GM23338 (cell line): ENCODE measurements around the gene FAM229B. TPM values are rescaled to one million over a fixed set of nuclear protein-coding genes. Genes with fewer than 3 reads are reported as not detected.

Source experiments
- ATAC-seq: fragments of 200-7000 bp; cut with Tn5 transposase; 3 replicates; pipeline ENCODE4 v1.9.1; 2020
- DNase-seq: peaks from one replicate; pipeline ENCODE4 v3.0.0-alpha.2; 2015; ENCODE audit warnings: low spot score
- H2AFZ ChIP-seq: fragments of 200-600 bp; sonication (generic); 2 replicates; pipeline ENCODE4 v1.8.0; 2016; ENCODE audit warnings: antibody characterized with exemption, mild to moderate bottlenecking, moderate library complexity
- H3F3A ChIP-seq: fragments of 200-600 bp; sonication (generic); replicated peaks from 2 replicates; pipeline ENCODE4 v1.8.0; 2017; ENCODE audit warnings: antibody characterized with exemption, mixed run types, low read depth
- H3K27ac ChIP-seq: fragments of 200-600 bp; sonication (generic); 2 replicates; pipeline ENCODE4 v1.6.1; 2016; ENCODE audit warnings: low read depth
- H3K27me3 ChIP-seq: fragments of 200-600 bp; sonication (generic); 2 replicates; pipeline ENCODE4 v1.8.0; 2016; ENCODE audit warnings: mild to moderate bottlenecking, mixed run types, moderate library complexity; ENCODE audit not compliant: insufficient read depth
- H3K36me3 ChIP-seq: fragments of 200-600 bp; sonication (generic); 2 replicates; pipeline ENCODE4 v1.8.0; 2016; ENCODE audit warnings: mild to moderate bottlenecking; ENCODE audit not compliant: insufficient read depth
- H3K4me1 ChIP-seq: fragments of 200-600 bp; sonication (generic); 2 replicates; pipeline ENCODE4 v1.8.0; 2016; ENCODE audit warnings: mild to moderate bottlenecking, moderate library complexity; ENCODE audit not compliant: insufficient read depth
- H3K4me2 ChIP-seq: fragments of 200-600 bp; sonication (generic); 2 replicates; pipeline ENCODE4 v1.7.1; 2017; ENCODE audit warnings: mixed run types
- H3K4me3 ChIP-seq: fragments of 200-600 bp; sonication (generic); 2 replicates; pipeline ENCODE4 v1.6.1; 2016; ENCODE audit warnings: mixed run types
- H3K79me2 ChIP-seq: fragments of 200-600 bp; sonication (generic); replicated peaks from 2 replicates; pipeline ENCODE4 v1.8.0; 2017; ENCODE audit warnings: mild to moderate bottlenecking; ENCODE audit not compliant: insufficient read depth
- H3K9me2 ChIP-seq: fragments of 200-600 bp; sonication (generic); 2 replicates; pipeline ENCODE4 v1.8.0; 2017; ENCODE audit not compliant: insufficient read depth
- H4K20me1 ChIP-seq: fragments of 200-600 bp; sonication (generic); replicated peaks from 2 replicates; pipeline ENCODE4 v1.8.0; 2017; ENCODE audit warnings: mild to moderate bottlenecking; ENCODE audit not compliant: insufficient read depth
- H3K27ac Mint-ChIP-seq: 2 replicates; pipeline ENCODE4 v1.8.0; 2020; ENCODE audit warnings: inconsistent platforms, mild to moderate bottlenecking, moderate library complexity, mixed read lengths
- H3K27me3 Mint-ChIP-seq: 3 replicates; pipeline ENCODE4 v1.8.0; 2022; ENCODE audit warnings: low read depth, mild to moderate bottlenecking, moderate library complexity, mixed read lengths, inconsistent platforms; ENCODE audit not compliant: insufficient read depth, poor library complexity
- H3K36me3 Mint-ChIP-seq: 3 replicates; pipeline ENCODE4 v1.8.0; 2021; ENCODE audit warnings: low read depth, mild to moderate bottlenecking, inconsistent platforms, moderate library complexity, mixed read lengths
- H3K4me1 Mint-ChIP-seq: 3 replicates; pipeline ENCODE4 v1.8.0; 2020; ENCODE audit warnings: mild to moderate bottlenecking, inconsistent platforms, mixed read lengths
- H3K4me3 Mint-ChIP-seq: 3 replicates; pipeline ENCODE4 v1.8.0; 2021; ENCODE audit warnings: moderate library complexity, mild to moderate bottlenecking, inconsistent platforms, mixed read lengths
- H3K9me3 Mint-ChIP-seq: 3 replicates; pipeline ENCODE4 v1.8.0; 2020; ENCODE audit warnings: moderate library complexity, mild to moderate bottlenecking, inconsistent platforms, mixed read lengths
- CREB1 ChIP-seq: fragments of 250-450 bp; sonication (Bioruptor Pico); IDR thresholded peaks from 2 replicates; pipeline ENCODE4 v1.5.0; 2020; ENCODE audit warnings: low read depth, mild to moderate bottlenecking, moderate library complexity
- CTCF ChIP-seq, 2 experiments: fragments of 200-600 bp in 1 of 2; sonication (generic) in 1 of 2; conservative IDR thresholded peaks; 2 replicates each; pipeline versions ENCODE4 v1.5.1 to v1.6.1; 2016 to 2017; ENCODE audit warnings: antibody characterized with exemption in 2 of 2, low read depth in 2 of 2, mild to moderate bottlenecking in 2 of 2, moderate library complexity in 1 of 2
- EZH2 ChIP-seq: fragments of 200-600 bp; sonication (generic); IDR thresholded peaks from one replicate; pipeline ENCODE4 v1.8.0; 2017; ENCODE audit warnings: antibody characterized with exemption, mild to moderate bottlenecking, low read depth; ENCODE audit not compliant: unreplicated experiment
- EZH2phosphoT487 ChIP-seq: fragments of 200-600 bp; sonication (generic); IDR thresholded peaks from one replicate; pipeline ENCODE4 v1.8.1; 2018; ENCODE audit warnings: antibody characterized with exemption; ENCODE audit not compliant: unreplicated experiment
- NANOG ChIP-seq: IDR thresholded peaks from 2 replicates; pipeline ENCODE4 v1.6.1; 2016; ENCODE audit warnings: antibody characterized with exemption, borderline replicate concordance
- POLR2AphosphoS5 ChIP-seq: IDR thresholded peaks from 2 replicates; pipeline ENCODE4 v1.6.1; 2016; ENCODE audit warnings: antibody characterized with exemption, low read depth
- REST ChIP-seq: IDR thresholded peaks from one replicate; pipeline ENCODE4 v1.6.1; 2018; ENCODE audit warnings: antibody characterized with exemption; ENCODE audit not compliant: unreplicated experiment
- STAT1 ChIP-seq: IDR thresholded peaks from one replicate; pipeline ENCODE4 v1.6.1; 2016; ENCODE audit warnings: antibody characterized with exemption; ENCODE audit not compliant: unreplicated experiment
- ZNF114 ChIP-seq: fragments of 250-450 bp; sonication (Bioruptor Pico); IDR thresholded peaks from 2 replicates; pipeline ENCODE4 v1.5.0; 2020; ENCODE audit warnings: mild to moderate bottlenecking, moderate library complexity
- ZNF331 ChIP-seq: fragments of 250-450 bp; sonication (Bioruptor Pico); IDR thresholded peaks from 2 replicates; pipeline ENCODE4 v1.5.0; 2020; ENCODE audit warnings: low read depth, mild to moderate bottlenecking, moderate library complexity
- ZNF462 ChIP-seq: fragments of 250-450 bp; sonication (Bioruptor Pico); IDR thresholded peaks from 2 replicates; pipeline ENCODE4 v1.5.0; 2020; ENCODE audit warnings: mild to moderate bottlenecking, moderate library complexity
- polyA plus RNA-seq: library from polyadenylated mRNA; unstranded; fragments of >200 nt; fragmentation: Nextera tagmentation; extraction: Ambion mirVana; gene quantifications from 2 replicates; pipeline ENCODE4 v1.2.1, GENCODE V29; 2016
- total RNA-seq: library from RNA; depleted of rRNA; stranded (reverse); fragments of >200 nt; shearing (Covaris generic); gene quantifications from 2 replicates; pipeline ENCODE4 v1.2.3, GENCODE V29; 2014
- TF ChIP-seq, protein P1 (sequence below): IDR thresholded peaks from 2 replicates; pipeline ENCODE4 v1.6.1; 2016; ENCODE audit warnings: antibody characterized with exemption

Gene FAM229B
- total and polyA plus RNA-seq, 2 experiments from 2014 or later: 4.4 to 32.9 TPM

- TF ChIP-seq REST: no peak
- TF ChIP-seq EZH2phosphoT487: no peak
- TF ChIP-seq POLR2AphosphoS5: no peak
- TF ChIP-seq, protein P1, sequence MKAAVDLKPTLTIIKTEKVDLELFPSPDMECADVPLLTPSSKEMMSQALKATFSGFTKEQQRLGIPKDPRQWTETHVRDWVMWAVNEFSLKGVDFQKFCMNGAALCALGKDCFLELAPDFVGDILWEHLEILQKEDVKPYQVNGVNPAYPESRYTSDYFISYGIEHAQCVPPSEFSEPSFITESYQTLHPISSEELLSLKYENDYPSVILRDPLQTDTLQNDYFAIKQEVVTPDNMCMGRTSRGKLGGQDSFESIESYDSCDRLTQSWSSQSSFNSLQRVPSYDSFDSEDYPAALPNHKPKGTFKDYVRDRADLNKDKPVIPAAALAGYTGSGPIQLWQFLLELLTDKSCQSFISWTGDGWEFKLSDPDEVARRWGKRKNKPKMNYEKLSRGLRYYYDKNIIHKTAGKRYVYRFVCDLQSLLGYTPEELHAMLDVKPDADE: no peak
- TF ChIP-seq STAT1: no peak
- no peak for TF ChIP-seq ZNF114 (CRISPR knock-in tag)
- TF ChIP-seq NANOG: no peak
- TF ChIP-seq CREB1 (CRISPR knock-in tag): no peak
Measured at GRCh38 chr6:112109262-112109661, 21.9 kb downstream of the FAM229B start (continued).

GRCh38 chr6:112113431-112113830 lies 26.0 kb downstream of the FAM229B start:
- H4K20me1 ChIP-seq: no peaks in the 10 kb centered on the region
- no peak overlapping the region for H3K4me3 ChIP-seq
- no peak overlapping the region for H3K4me2 ChIP-seq
- Mint-ChIP-seq H3K9me3 (no peaks in the 10 kb centered on the region), H3K4me3 (no peak overlapping the region), H3K36me3 (no peaks in the 10 kb centered on the region), H3K4me1 (no peaks in the 10 kb centered on the region), H3K27me3 (no peaks in the 10 kb centered on the region), H3K27ac (no peak overlapping the region)
- no peak for ATAC-seq
- DNase-seq: no peak
- H3K4me1 ChIP-seq: no peaks in the 10 kb centered on the region
- no peak overlapping the region for H3K27ac ChIP-seq
- no peaks in the 10 kb centered on the region for H3F3A ChIP-seq
- no peaks in the 10 kb centered on the region for H3K36me3 ChIP-seq
- H2AFZ ChIP-seq: no peak overlapping the region
- no peaks in the 10 kb centered on the region for H3K9me2 ChIP-seq
- H3K79me2 ChIP-seq: no peaks in the 10 kb centered on the region
- no peaks in the 10 kb centered on the region for H3K27me3 ChIP-seq
- no peak for TF ChIP-seq CTCF (conservative IDR thresholded peaks at IDR 0.05; ENCODE audit: low read depth in 2 of 2)
- TF ChIP-seq EZH2: no peak
- TF ChIP-seq ZNF462 (CRISPR knock-in tag): no peak
- TF ChIP-seq NANOG: no peak
- no peak for TF ChIP-seq POLR2AphosphoS5
- TF ChIP-seq CREB1 (CRISPR knock-in tag): no peak
- no peak for TF ChIP-seq STAT1
- no peak for TF ChIP-seq ZNF331 (CRISPR knock-in tag)
- no peak for TF ChIP-seq EZH2phosphoT487
